OCI-LY3 (cell line): ENCODE measurements around the gene TSC22D3.

Experiments used
- CTCF ChIP-seq: fragments of 200-600, 300-600 bp; sonication (generic); IDR thresholded peaks from 2 replicates; pipeline ENCODE4 v1.5.1; 2014; ENCODE audit warnings: antibody characterized with exemption, low read length, low read depth
- EZH2phosphoT487 ChIP-seq: fragments of 200-600 bp; shearing (Covaris generic); IDR thresholded peaks from 2 replicates; pipeline ENCODE4 v1.6.1; 2018; ENCODE audit warnings: antibody characterized with exemption, mixed run types, low read depth

- TF ChIP-seq CTCF = no peak
- TF ChIP-seq EZH2phosphoT487 = no peak
These were observed 50.9 kb downstream of the TSC22D3 start for GRCh38 chrX:107724653-107725052.
